ENCODE measurements around the gene RIN1.

GRCh38 chr11:66313321-66314185 is 22.7 kb downstream of the RIN1 start:
- TF ChIP-seq CTCF (IDR thresholded peaks at IDR 0.05) (peak in 1 of 4 experiments; percentile 13), POLR2A (IDR thresholded peaks at IDR 0.05) (no peak)

Measured in uterus (tissue), 2 donors.